Activated B cell treated with CpG ODN at 0.5 μM for 24 hours (primary cell): Measurements from ENCODE around the gene PHKA2. TPM values are rescaled to one million over a fixed set of nuclear protein-coding genes. Genes with fewer than 3 reads are reported as not detected.

Source experiments
- ATAC-seq: fragments of 200-7000 bp; cut with Tn5 transposase; one replicate; pipeline ENCODE4 v1.10.0; 2021; ENCODE audit warnings: low read depth, mild to moderate bottlenecking, moderate library complexity
- CTCF ChIA-PET: fragments of 350-600 bp; sonication (Branson Sonifier 250); formaldehyde crosslinking; loops from one replicate; lab custom pipeline; 2021; ENCODE audit warnings: antibody characterized with exemption; lab: Charles Lee
- POLR2A ChIA-PET: fragments of 350-600 bp; sonication (Branson Sonifier 250); formaldehyde crosslinking; loops from one replicate; lab custom pipeline; 2021; ENCODE audit warnings: antibody characterized with exemption; lab: Charles Lee
- DNase-seq: peaks from one replicate; pipeline ENCODE4 v3.0.0; 2022
- H3K27ac Mint-ChIP-seq: one replicate; pipeline ENCODE4 v1.8.0; 2020; ENCODE audit warnings: mixed read lengths
- H3K27me3 Mint-ChIP-seq: one replicate; pipeline ENCODE4 v1.8.0; 2021; ENCODE audit warnings: mixed read lengths
- H3K36me3 Mint-ChIP-seq: one replicate; pipeline ENCODE4 v1.8.0; 2021; ENCODE audit warnings: low read depth, mixed read lengths
- H3K4me1 Mint-ChIP-seq: one replicate; pipeline ENCODE4 v1.8.0; 2021; ENCODE audit warnings: mixed read lengths
- H3K4me3 Mint-ChIP-seq: one replicate; pipeline ENCODE4 v1.8.0; 2020; ENCODE audit warnings: mild to moderate bottlenecking, mixed read lengths
- H3K9me3 Mint-ChIP-seq: one replicate; pipeline ENCODE4 v1.8.0; 2020; ENCODE audit warnings: mixed read lengths
- intact Hi-C: fragments of 100-400 bp; cut with micrococcal nuclease; formaldehyde crosslinking; loops from one replicate; pipeline ENCODE4 v1.15.1; 2024
- total RNA-seq: library from RNA; stranded (reverse); gene quantifications from 2 replicates; pipeline ENCODE4 v1.2.3, GENCODE V29; 2022
- TF ChIP-seq, protein P1 (sequence below): fragments of 200-600 bp; IDR thresholded peaks from one replicate; pipeline ENCODE4 v1.8.0; 2022; ENCODE audit warnings: antibody characterized with exemption, mild to moderate bottlenecking

The PHKA2 gene
- total RNA-seq, 1 donor from 2014 or later = 41.9 TPM

DNA sequence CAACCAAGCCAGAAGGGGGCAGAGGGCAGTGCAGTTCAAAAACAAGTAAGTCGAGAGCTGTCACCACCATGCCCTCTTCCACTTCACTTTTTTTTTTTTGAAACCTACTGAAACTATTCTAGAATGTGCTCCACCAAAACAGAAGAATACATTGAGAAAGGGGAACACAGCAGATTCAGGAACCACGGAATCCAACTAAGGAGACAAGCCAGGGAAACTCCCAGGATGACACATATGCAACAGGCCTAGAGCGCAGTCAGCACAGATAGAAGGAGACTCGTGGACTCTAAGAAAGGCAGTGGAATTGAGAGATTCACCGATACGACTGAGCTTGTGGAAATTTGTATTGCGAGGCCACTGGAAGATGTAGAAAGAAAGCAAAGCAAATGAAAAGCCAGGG, 66.1 kb downstream of the PHKA2 start:
- Mint-ChIP-seq H3K27me3 (no peaks in the 10 kb centered on the region), H3K4me3 (no peak overlapping the region), H3K27ac (no peak overlapping the region), H3K4me1 (no peaks in the 10 kb centered on the region), H3K9me3 (peaks cover 3% of the 10 kb centered on the region), H3K36me3 (peaks cover 48% of the 10 kb centered on the region)
- intact Hi-C loops = no loop called here
- TF ChIP-seq, protein P1, sequence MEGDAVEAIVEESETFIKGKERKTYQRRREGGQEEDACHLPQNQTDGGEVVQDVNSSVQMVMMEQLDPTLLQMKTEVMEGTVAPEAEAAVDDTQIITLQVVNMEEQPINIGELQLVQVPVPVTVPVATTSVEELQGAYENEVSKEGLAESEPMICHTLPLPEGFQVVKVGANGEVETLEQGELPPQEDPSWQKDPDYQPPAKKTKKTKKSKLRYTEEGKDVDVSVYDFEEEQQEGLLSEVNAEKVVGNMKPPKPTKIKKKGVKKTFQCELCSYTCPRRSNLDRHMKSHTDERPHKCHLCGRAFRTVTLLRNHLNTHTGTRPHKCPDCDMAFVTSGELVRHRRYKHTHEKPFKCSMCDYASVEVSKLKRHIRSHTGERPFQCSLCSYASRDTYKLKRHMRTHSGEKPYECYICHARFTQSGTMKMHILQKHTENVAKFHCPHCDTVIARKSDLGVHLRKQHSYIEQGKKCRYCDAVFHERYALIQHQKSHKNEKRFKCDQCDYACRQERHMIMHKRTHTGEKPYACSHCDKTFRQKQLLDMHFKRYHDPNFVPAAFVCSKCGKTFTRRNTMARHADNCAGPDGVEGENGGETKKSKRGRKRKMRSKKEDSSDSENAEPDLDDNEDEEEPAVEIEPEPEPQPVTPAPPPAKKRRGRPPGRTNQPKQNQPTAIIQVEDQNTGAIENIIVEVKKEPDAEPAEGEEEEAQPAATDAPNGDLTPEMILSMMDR = no peak
- ChIA-PET CTCF (no interaction called here), POLR2A (no interaction called here)
- ATAC-seq = no peak
- DNase-seq = no peak

DNA sequence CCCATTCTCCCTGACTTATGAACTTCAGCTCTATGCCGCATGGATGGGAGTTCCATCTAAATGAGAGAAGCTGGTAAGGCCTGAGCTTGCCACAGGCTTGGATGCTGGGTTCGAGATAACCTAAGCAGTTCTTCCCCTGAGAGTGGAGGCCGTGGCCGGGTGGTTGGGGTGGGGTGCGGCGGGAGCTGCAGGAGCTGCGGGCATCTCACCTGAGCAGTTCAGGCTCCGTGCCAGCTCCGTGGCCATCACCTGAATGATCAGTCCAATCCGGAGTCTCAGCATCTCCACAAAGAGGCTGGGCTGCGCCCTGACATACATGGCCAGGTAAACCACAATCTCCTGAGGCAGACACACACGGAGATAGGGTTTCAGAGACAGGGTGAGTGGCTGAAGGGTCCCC, 77.6 kb downstream of the PHKA2 start:
- H3K4me1 Mint-ChIP-seq = no peaks in the 10 kb centered on the region

DNA sequence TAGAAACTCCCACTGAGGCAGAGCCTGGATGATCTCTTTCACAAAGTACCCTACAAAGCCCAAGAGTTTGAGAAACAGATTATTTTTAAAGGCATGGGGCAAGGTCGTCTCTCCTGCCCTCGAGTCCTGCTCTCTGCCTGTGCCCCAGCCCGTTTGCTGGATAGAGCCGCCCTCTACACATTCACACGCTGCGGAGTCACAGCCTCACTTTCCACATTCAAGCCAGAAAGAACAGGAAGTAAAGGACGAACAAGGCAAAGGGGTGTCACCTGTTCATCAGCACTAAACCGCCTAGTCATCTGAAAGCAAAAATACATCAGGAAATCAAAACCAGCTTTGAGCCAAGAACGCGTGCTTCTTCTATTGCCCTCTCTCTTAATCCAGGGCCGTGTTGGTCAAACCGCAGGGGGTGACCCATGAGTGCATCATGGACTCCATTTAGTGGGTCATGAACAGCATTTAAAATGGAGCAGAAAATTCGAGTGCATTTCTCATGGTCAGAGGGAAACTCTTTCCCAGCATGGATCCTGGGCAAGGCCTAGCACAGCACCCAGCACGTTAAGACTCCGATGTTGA, 83.4 kb downstream of the PHKA2 start:
- no peak overlapping the region for H3K4me3 Mint-ChIP-seq
- CTCF ChIA-PET = no interaction called here

More for the DNA sequence above, 77.6 kb downstream of the PHKA2 start:
- H3K36me3 Mint-ChIP-seq = peaks cover 56% of the 10 kb centered on the region
- no peak for ATAC-seq
- TF ChIP-seq, protein P1 = no peak
- intact Hi-C loops = no loop called here
- no peaks in the 10 kb centered on the region for H3K27me3 Mint-ChIP-seq
- ChIA-PET POLR2A (no interaction called here), CTCF (no interaction called here)
- no peak overlapping the region for H3K4me3 Mint-ChIP-seq
- H3K9me3 Mint-ChIP-seq = no peaks in the 10 kb centered on the region
- H3K27ac Mint-ChIP-seq = no peak overlapping the region
- DNase-seq = no peak

DNA sequence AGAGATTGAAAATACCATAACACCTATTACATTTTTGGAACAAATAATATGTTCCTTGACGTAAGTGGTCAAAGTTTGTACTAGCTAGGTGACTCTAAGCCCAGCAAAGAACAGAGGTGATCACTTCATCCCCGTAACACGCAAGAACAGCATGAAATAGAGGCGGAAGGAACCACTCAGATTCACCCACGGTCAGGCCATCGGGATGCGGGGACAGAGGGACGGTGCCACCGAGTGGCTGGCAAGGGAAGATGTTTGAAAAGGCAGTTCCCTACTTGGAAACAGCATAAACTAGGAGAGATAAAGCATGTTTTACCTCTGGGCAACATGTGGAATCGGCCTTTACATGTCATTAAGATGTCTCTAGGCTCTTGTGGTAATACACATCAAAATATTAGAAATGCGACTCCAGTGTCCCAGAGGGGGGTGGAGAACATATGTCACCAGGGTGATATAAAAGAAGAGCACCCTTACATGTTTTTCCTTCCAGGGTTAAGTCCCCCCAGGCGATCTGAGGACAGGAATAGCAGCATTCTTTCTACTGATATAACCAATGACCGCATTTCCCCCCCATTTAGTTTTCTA, 84.0 kb downstream of the PHKA2 start:
- POLR2A ChIA-PET = no interaction called here
- TF ChIP-seq, protein P1 = no peak
- Mint-ChIP-seq H3K4me1 (no peaks in the 10 kb centered on the region), H3K27ac (no peak overlapping the region), H3K36me3 (peaks cover 31% of the 10 kb centered on the region), H3K9me3 (no peaks in the 10 kb centered on the region), H3K27me3 (no peaks in the 10 kb centered on the region), H3K4me3 (no peak overlapping the region)
- CTCF ChIA-PET = no interaction called here
- DNase-seq (no peak), ATAC-seq (no peak)
- intact Hi-C loops = loop anchor here (1.0 kb wide), 1 partner anchor 509 kb away; no protein-coding TSS in a partner anchor

More for the DNA sequence above, 83.4 kb downstream of the PHKA2 start:
- POLR2A ChIA-PET = no interaction called here
- Mint-ChIP-seq H3K27ac (no peak overlapping the region), H3K4me1 (no peaks in the 10 kb centered on the region), H3K36me3 (peaks cover 32% of the 10 kb centered on the region), H3K27me3 (no peaks in the 10 kb centered on the region), H3K9me3 (no peaks in the 10 kb centered on the region)
- DNase-seq (no peak), ATAC-seq (no peak)
- intact Hi-C loops = loop anchor here (1.0 kb wide), 1 partner anchor 509 kb away; no protein-coding TSS in a partner anchor
- TF ChIP-seq, protein P1 = no peak

DNA sequence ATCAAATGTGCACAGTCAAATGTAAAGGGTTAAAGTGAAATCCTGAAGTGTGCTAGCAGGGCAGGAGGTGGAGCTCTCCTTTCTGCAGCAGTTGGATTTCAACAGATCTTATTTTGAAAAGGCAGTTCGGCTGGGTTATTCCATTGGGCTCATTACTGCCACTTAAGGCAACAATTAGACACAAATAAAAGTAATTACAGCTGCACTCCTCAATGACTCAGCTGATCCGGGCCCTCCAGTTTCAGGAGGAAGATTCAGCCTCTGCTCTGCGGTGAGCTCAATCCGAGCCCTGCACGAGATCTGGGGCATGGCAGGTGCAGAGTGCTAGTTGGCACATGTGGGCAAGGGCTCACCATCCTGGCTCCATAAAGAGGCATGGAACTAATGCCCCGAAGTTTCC, 85.4 kb downstream of the PHKA2 start:
- ATAC-seq = no peak
- H3K36me3 Mint-ChIP-seq = peaks cover 30% of the 10 kb centered on the region
- no peak for DNase-seq
- intact Hi-C loops = no loop called here
- H3K27ac Mint-ChIP-seq = no peak overlapping the region
- ChIA-PET CTCF (no interaction called here), POLR2A (no interaction called here)
- H3K27me3 Mint-ChIP-seq = no peaks in the 10 kb centered on the region
- TF ChIP-seq, protein P1 = no peak
- no peaks in the 10 kb centered on the region for H3K9me3 Mint-ChIP-seq
- H3K4me1 Mint-ChIP-seq = no peaks in the 10 kb centered on the region
- H3K4me3 Mint-ChIP-seq = no peak overlapping the region
